ENCODE measurements around the gene LAP3. TPM values are rescaled to one million over a fixed set of nuclear protein-coding genes. Genes with fewer than 3 reads are reported as not detected.

Gene LAP3
- polyA plus RNA-seq, 3 donors = 98.3 to 127 (median 108) TPM

DNA sequence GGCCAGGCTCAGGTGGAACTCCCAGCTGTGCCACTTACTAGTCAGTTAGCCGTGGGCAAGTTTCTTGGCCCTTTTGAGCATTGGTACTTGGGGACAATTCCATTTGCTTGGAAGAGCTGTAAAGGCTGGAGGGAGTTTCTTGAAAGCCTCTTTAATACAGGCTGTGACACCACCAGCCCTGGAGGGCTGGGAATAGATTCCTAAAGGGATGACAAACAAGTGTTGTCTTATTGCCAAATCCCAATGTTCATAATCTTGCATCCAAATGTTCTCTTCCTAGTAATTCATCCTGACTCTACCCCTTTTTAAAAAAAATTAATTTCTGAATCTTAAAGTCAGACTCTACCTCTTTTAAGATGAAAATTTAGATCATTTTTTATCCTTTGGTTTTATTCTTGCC, 22.8 kb downstream of the LAP3 start:
- no peak for DNase-seq
- peaks cover 6% of the 10 kb centered on the region for H3K79me2 ChIP-seq (ENCODE audit: insufficient read depth, low read length)
- H3K9me3 ChIP-seq (replicated peaks in 1 of 2; ENCODE audit: control insufficient read depth in 1 of 2, insufficient read depth in 1 of 2, low read length in 2 of 2) = no peaks in the 10 kb centered on the region
- Mint-ChIP-seq H3K27ac (peak overlapping the region in 2 of 7 donors; percentile 32 to 75), H3K4me1 (peaks cover 26% of the 10 kb centered on the region), H3K4me3 (no peak overlapping the region), H3K36me3 (peaks cover 68 to 76% of the 10 kb centered on the region in 2 donors), H3K27me3 (ENCODE audit: low read depth in 3 of 3) (no peaks in the 10 kb centered on the region), H3K9me3 (no peaks in the 10 kb centered on the region)
- peaks cover 65% of the 10 kb centered on the region for H4K20me1 ChIP-seq (ENCODE audit: insufficient read depth, low read length)
- H3K9ac ChIP-seq (ENCODE audit: insufficient read depth, low read length, poor library complexity, severe bottlenecking) = no peak overlapping the region
- intact Hi-C loops (cut with micrococcal nuclease) = no loop called here
- WGBS (ENCODE audit: insufficient coverage) = 100% methylated on average over 1 of the region's 1 CpG
- H3K27me3 ChIP-seq (ENCODE audit: control insufficient read depth in 2 of 2, insufficient read depth in 2 of 2, low read length in 2 of 2) = no peaks in the 10 kb centered on the region
- no peak overlapping the region for H3K4me3 ChIP-seq (replicated peaks in 1 of 3; ENCODE audit: low read depth in 2 of 3, low read length in 3 of 3)
- peaks cover 62 to 86% of the 10 kb centered on the region in 2 donors for H3K36me3 ChIP-seq (replicated peaks in 1 of 2; ENCODE audit: control insufficient read depth in 1 of 2, insufficient read depth in 2 of 2, low read length in 2 of 2)
- H3K27ac ChIP-seq (ENCODE audit: low read depth in 1 of 2, low read length in 2 of 2) = no peak overlapping the region
- TF ChIP-seq, protein P1, sequence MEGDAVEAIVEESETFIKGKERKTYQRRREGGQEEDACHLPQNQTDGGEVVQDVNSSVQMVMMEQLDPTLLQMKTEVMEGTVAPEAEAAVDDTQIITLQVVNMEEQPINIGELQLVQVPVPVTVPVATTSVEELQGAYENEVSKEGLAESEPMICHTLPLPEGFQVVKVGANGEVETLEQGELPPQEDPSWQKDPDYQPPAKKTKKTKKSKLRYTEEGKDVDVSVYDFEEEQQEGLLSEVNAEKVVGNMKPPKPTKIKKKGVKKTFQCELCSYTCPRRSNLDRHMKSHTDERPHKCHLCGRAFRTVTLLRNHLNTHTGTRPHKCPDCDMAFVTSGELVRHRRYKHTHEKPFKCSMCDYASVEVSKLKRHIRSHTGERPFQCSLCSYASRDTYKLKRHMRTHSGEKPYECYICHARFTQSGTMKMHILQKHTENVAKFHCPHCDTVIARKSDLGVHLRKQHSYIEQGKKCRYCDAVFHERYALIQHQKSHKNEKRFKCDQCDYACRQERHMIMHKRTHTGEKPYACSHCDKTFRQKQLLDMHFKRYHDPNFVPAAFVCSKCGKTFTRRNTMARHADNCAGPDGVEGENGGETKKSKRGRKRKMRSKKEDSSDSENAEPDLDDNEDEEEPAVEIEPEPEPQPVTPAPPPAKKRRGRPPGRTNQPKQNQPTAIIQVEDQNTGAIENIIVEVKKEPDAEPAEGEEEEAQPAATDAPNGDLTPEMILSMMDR (IDR thresholded peaks at IDR 0.05) = no peak
- no peak overlapping the region for H3K4me2 ChIP-seq (replicated peaks; ENCODE audit: extremely low read depth, low read length, poor library complexity, severe bottlenecking)
- H3K4me1 ChIP-seq (ENCODE audit: control insufficient read depth in 1 of 2, insufficient read depth in 2 of 2, low read length in 2 of 2) = peaks cover 23 to 25% of the 10 kb centered on the region in 2 donors
- no peak overlapping the region for H2AFZ ChIP-seq (ENCODE audit: insufficient read depth, low read depth, low read length, poor library complexity, severe bottlenecking)

DNA sequence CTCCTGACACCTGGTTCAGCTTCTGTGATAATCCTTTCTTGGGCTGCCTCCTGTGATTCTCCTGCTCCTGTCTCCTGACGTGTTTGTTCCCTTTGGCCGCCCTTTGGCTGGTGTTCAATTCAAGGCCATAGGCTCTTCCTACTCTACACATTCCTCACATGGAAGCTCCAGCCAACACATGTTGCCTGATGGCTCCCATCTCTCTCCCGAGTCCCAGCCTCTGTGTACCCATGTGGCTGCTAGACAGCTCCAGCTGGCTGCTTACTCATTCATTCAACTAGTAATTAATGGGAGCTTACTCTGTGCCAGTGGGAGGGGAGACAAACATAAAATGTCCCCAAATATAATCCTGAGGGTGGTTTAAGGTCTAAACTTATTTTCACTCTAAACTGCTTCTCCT, 28.2 kb downstream of the LAP3 start:
- H3K27me3 ChIP-seq (ENCODE audit: control insufficient read depth in 2 of 2, insufficient read depth in 2 of 2, low read length in 2 of 2) = no peaks in the 10 kb centered on the region
- H3K36me3 ChIP-seq (replicated peaks in 1 of 2; ENCODE audit: control insufficient read depth in 1 of 2, insufficient read depth in 2 of 2, low read length in 2 of 2) = peaks cover 60 to 75% of the 10 kb centered on the region in 2 donors
- peaks cover 31% of the 10 kb centered on the region for H4K20me1 ChIP-seq (ENCODE audit: insufficient read depth, low read length)
- peaks cover 9 to 11% of the 10 kb centered on the region in 2 donors for H3K4me1 ChIP-seq (ENCODE audit: control insufficient read depth in 1 of 2, insufficient read depth in 2 of 2, low read length in 2 of 2)
- H3K27ac ChIP-seq (ENCODE audit: low read depth in 1 of 2, low read length in 2 of 2) = no peak overlapping the region
- H3K9ac ChIP-seq (ENCODE audit: insufficient read depth, low read length, poor library complexity, severe bottlenecking) = no peak overlapping the region
- no peaks in the 10 kb centered on the region for H3K9me3 Mint-ChIP-seq
- no peaks in the 10 kb centered on the region for H3K9me3 ChIP-seq (replicated peaks in 1 of 2; ENCODE audit: control insufficient read depth in 1 of 2, insufficient read depth in 1 of 2, low read length in 2 of 2)
- H3K36me3 Mint-ChIP-seq = peaks cover 56 to 78% of the 10 kb centered on the region in 2 donors
- no peak overlapping the region for H3K4me3 ChIP-seq (replicated peaks in 1 of 3; ENCODE audit: low read depth in 2 of 3, low read length in 3 of 3)
- H3K4me3 Mint-ChIP-seq = no peak overlapping the region
- 94% methylated on average over 2 of the region's 3 CpGs for WGBS (ENCODE audit: insufficient coverage)
- peaks cover 17% of the 10 kb centered on the region for H3K4me1 Mint-ChIP-seq
- no peak overlapping the region for H2AFZ ChIP-seq (ENCODE audit: insufficient read depth, low read depth, low read length, poor library complexity, severe bottlenecking)
- TF ChIP-seq, protein P1 (IDR thresholded peaks at IDR 0.05) = no peak
- H3K27me3 Mint-ChIP-seq (ENCODE audit: low read depth in 3 of 3) = no peaks in the 10 kb centered on the region
- DNase-seq = no peak
- peak overlapping the region in 3 of 7 donors; percentile 3 to 31 (median 16) for H3K27ac Mint-ChIP-seq
- H3K4me2 ChIP-seq (replicated peaks; ENCODE audit: extremely low read depth, low read length, poor library complexity, severe bottlenecking) = no peak overlapping the region
- intact Hi-C loops (cut with micrococcal nuclease) = no loop called here
- H3K79me2 ChIP-seq (ENCODE audit: insufficient read depth, low read length) = peaks cover 6% of the 10 kb centered on the region

All from CD14-positive monocyte (primary cell).